ENCODE measurements around the gene TNFRSF17.
"Not testable (repeated sequence)": the region's sequence is repeated elsewhere in the genome, so short reads cannot be mapped to it uniquely, and the experiment has no call there.

TNFRSF17 gene

GRCh38 chr16:11953576-11953975 lies 11.4 kb upstream of the TNFRSF17 start:
- H3K36me3 ChIP-seq (ENCODE audit: control insufficient read depth, insufficient read depth, low read length); H3K27me3 ChIP-seq (ENCODE audit: control insufficient read depth, insufficient read depth, low read length); H3K4me3 ChIP-seq (ENCODE audit: low read length); DNase-seq (ENCODE audit: low read depth, low spot score); H3K9me3 ChIP-seq (ENCODE audit: control insufficient read depth, insufficient read depth, low read length); H3K4me1 ChIP-seq (ENCODE audit: control insufficient read depth, insufficient read depth, low read length); H3K27ac ChIP-seq (ENCODE audit: low read length): not testable (repeated sequence)
- no CpG with 5 or more reads among the region's 8 CpGs for WGBS (ENCODE audit: insufficient coverage, insufficient read length)

- H3K36me3 ChIP-seq (ENCODE audit: control insufficient read depth, insufficient read depth, low read length), result no peaks in the 10 kb centered on the region
- no peak overlapping the region for H3K4me3 ChIP-seq (ENCODE audit: low read length)
- no peaks in the 10 kb centered on the region for H3K4me1 ChIP-seq (ENCODE audit: control insufficient read depth, insufficient read depth, low read length)
- no peaks in the 10 kb centered on the region for H3K9me3 ChIP-seq (ENCODE audit: control insufficient read depth, insufficient read depth, low read length)
- no CpG with 5 or more reads among the region's 8 CpGs for WGBS (ENCODE audit: insufficient coverage, insufficient read length)
- DNase-seq (ENCODE audit: low read depth, low spot score), result no peak
- no peak overlapping the region for H3K27ac ChIP-seq (ENCODE audit: low read length)
- H3K27me3 ChIP-seq (ENCODE audit: control insufficient read depth, insufficient read depth, low read length), result no peaks in the 10 kb centered on the region
Measured at GRCh38 chr16:11955713-11956123, 9.3 kb upstream of the TNFRSF17 start.

- H3K4me3 ChIP-seq (ENCODE audit: low read length), result no peak overlapping the region
- no peaks in the 10 kb centered on the region for H3K36me3 ChIP-seq (ENCODE audit: control insufficient read depth, insufficient read depth, low read length)
- no peak overlapping the region for H3K27ac ChIP-seq (ENCODE audit: low read length)
- H3K9me3 ChIP-seq (ENCODE audit: control insufficient read depth, insufficient read depth, low read length), result no peaks in the 10 kb centered on the region
- no CpG with 5 or more reads among the region's 2 CpGs for WGBS (ENCODE audit: insufficient coverage, insufficient read length)
- no peaks in the 10 kb centered on the region for H3K27me3 ChIP-seq (ENCODE audit: control insufficient read depth, insufficient read depth, low read length)
- no peak for DNase-seq (ENCODE audit: low read depth, low spot score)
- no peaks in the 10 kb centered on the region for H3K4me1 ChIP-seq (ENCODE audit: control insufficient read depth, insufficient read depth, low read length)
Measured at GRCh38 chr16:11956558-11956957, 8.5 kb upstream of the TNFRSF17 start.

GRCh38 chr16:11957591-11958395 lies 7.2 kb upstream of the TNFRSF17 start:
- Histone ChIP-seq H3K9me3 (ENCODE audit: control insufficient read depth, insufficient read depth, low read length) (no peaks in the 10 kb centered on the region), H3K36me3 (ENCODE audit: control insufficient read depth, insufficient read depth, low read length) (no peaks in the 10 kb centered on the region), H3K4me1 (ENCODE audit: control insufficient read depth, insufficient read depth, low read length) (no peaks in the 10 kb centered on the region), H3K27me3 (ENCODE audit: control insufficient read depth, insufficient read depth, low read length) (no peaks in the 10 kb centered on the region), H3K27ac (ENCODE audit: low read length) (no peak overlapping the region), H3K4me3 (ENCODE audit: low read length) (no peak overlapping the region)
- no CpG with 5 or more reads among the region's 10 CpGs for WGBS (ENCODE audit: insufficient coverage, insufficient read length)
- no peak for DNase-seq (ENCODE audit: low read depth, low spot score)

GRCh38 chr16:11962457-11962856 lies 2.6 kb upstream of the TNFRSF17 start:
- H3K4me3 ChIP-seq (ENCODE audit: low read length); H3K9me3 ChIP-seq (ENCODE audit: control insufficient read depth, insufficient read depth, low read length); H3K27me3 ChIP-seq (ENCODE audit: control insufficient read depth, insufficient read depth, low read length); H3K27ac ChIP-seq (ENCODE audit: low read length); H3K4me1 ChIP-seq (ENCODE audit: control insufficient read depth, insufficient read depth, low read length); H3K36me3 ChIP-seq (ENCODE audit: control insufficient read depth, insufficient read depth, low read length); DNase-seq (ENCODE audit: low read depth, low spot score): not testable (repeated sequence)
- WGBS (ENCODE audit: insufficient coverage, insufficient read length), result no CpG with 5 or more reads among the region's 5 CpGs

- not testable (repeated sequence) for H3K4me1 ChIP-seq (ENCODE audit: control insufficient read depth, insufficient read depth, low read length); DNase-seq (ENCODE audit: low read depth, low spot score); H3K9me3 ChIP-seq (ENCODE audit: control insufficient read depth, insufficient read depth, low read length); H3K4me3 ChIP-seq (ENCODE audit: low read length); H3K27ac ChIP-seq (ENCODE audit: low read length); H3K36me3 ChIP-seq (ENCODE audit: control insufficient read depth, insufficient read depth, low read length); H3K27me3 ChIP-seq (ENCODE audit: control insufficient read depth, insufficient read depth, low read length)
- WGBS (ENCODE audit: insufficient coverage, insufficient read length), result no CpG with 5 or more reads among the region's 11 CpGs
Measured at GRCh38 chr16:11962978-11963377, 2.0 kb upstream of the TNFRSF17 start.

- no peak for DNase-seq (ENCODE audit: low read depth, low spot score)
- Histone ChIP-seq H3K9me3 (ENCODE audit: control insufficient read depth, insufficient read depth, low read length) (no peaks in the 10 kb centered on the region), H3K4me3 (ENCODE audit: low read length) (no peak overlapping the region), H3K4me1 (ENCODE audit: control insufficient read depth, insufficient read depth, low read length) (no peaks in the 10 kb centered on the region), H3K27me3 (ENCODE audit: control insufficient read depth, insufficient read depth, low read length) (no peaks in the 10 kb centered on the region), H3K27ac (ENCODE audit: low read length) (no peak overlapping the region), H3K36me3 (ENCODE audit: control insufficient read depth, insufficient read depth, low read length) (no peaks in the 10 kb centered on the region)
- WGBS (ENCODE audit: insufficient coverage, insufficient read length), result no CpG with 5 or more reads among the region's 6 CpGs
Measured at GRCh38 chr16:11963706-11964105, 1.3 kb upstream of the TNFRSF17 start.

GRCh38 chr16:11966173-11966572 lies 1.2 kb downstream of the TNFRSF17 start:
- Histone ChIP-seq H3K36me3 (ENCODE audit: control insufficient read depth, insufficient read depth, low read length) (no peaks in the 10 kb centered on the region), H3K4me1 (ENCODE audit: control insufficient read depth, insufficient read depth, low read length) (no peaks in the 10 kb centered on the region), H3K27me3 (ENCODE audit: control insufficient read depth, insufficient read depth, low read length) (no peaks in the 10 kb centered on the region), H3K27ac (ENCODE audit: low read length) (no peak overlapping the region), H3K9me3 (ENCODE audit: control insufficient read depth, insufficient read depth, low read length) (no peaks in the 10 kb centered on the region), H3K4me3 (ENCODE audit: low read length) (no peak overlapping the region)
- WGBS (ENCODE audit: insufficient coverage, insufficient read length), result no CpG with 5 or more reads among the region's 7 CpGs
- no peak for DNase-seq (ENCODE audit: low read depth, low spot score)

GRCh38 chr16:11967195-11967911 lies 2.3 kb downstream of the TNFRSF17 start:
- no peaks in the 10 kb centered on the region for H3K27me3 ChIP-seq (ENCODE audit: control insufficient read depth, insufficient read depth, low read length)
- H3K36me3 ChIP-seq (ENCODE audit: control insufficient read depth, insufficient read depth, low read length), result no peaks in the 10 kb centered on the region
- WGBS (ENCODE audit: insufficient coverage, insufficient read length), result no CpG with 5 or more reads among the region's 17 CpGs
- no peak for DNase-seq (ENCODE audit: low read depth, low spot score)
- H3K4me3 ChIP-seq (ENCODE audit: low read length), result no peak overlapping the region
- no peaks in the 10 kb centered on the region for H3K4me1 ChIP-seq (ENCODE audit: control insufficient read depth, insufficient read depth, low read length)
- H3K9me3 ChIP-seq (ENCODE audit: control insufficient read depth, insufficient read depth, low read length), result no peaks in the 10 kb centered on the region
- H3K27ac ChIP-seq (ENCODE audit: low read length), result no peak overlapping the region

- no CpG with 5 or more reads among the region's 3 CpGs for WGBS (ENCODE audit: insufficient coverage, insufficient read length)
- H3K36me3 ChIP-seq (ENCODE audit: control insufficient read depth, insufficient read depth, low read length), result no peaks in the 10 kb centered on the region
- H3K27me3 ChIP-seq (ENCODE audit: control insufficient read depth, insufficient read depth, low read length), result no peaks in the 10 kb centered on the region
- no peak overlapping the region for H3K4me3 ChIP-seq (ENCODE audit: low read length)
- no peaks in the 10 kb centered on the region for H3K4me1 ChIP-seq (ENCODE audit: control insufficient read depth, insufficient read depth, low read length)
- no peak overlapping the region for H3K27ac ChIP-seq (ENCODE audit: low read length)
- no peaks in the 10 kb centered on the region for H3K9me3 ChIP-seq (ENCODE audit: control insufficient read depth, insufficient read depth, low read length)
- no peak for DNase-seq (ENCODE audit: low read depth, low spot score)
Measured at GRCh38 chr16:11968577-11968976, 3.6 kb downstream of the TNFRSF17 start.
